ENCODE measurements around the gene DKK1.

DKK1 gene

GRCh38 chr10:52276163-52276562, 37.9 kb upstream of the DKK1 start:
- no peaks in the 10 kb centered on the region for H3K4me1 ChIP-seq (ENCODE audit: control insufficient read depth, insufficient read depth, low read length)
- CTCF ChIA-PET = no interaction called here
- TF ChIP-seq ZNF341 (tag by site-specific recombination; IDR thresholded peaks at IDR 0.05; ENCODE audit: low read depth) (no peak), REST (tag by site-specific recombination; IDR thresholded peaks at IDR 0.05) (no peak), ZBTB17 (tag by site-specific recombination; IDR thresholded peaks at IDR 0.05) (no peak), ZNF518A (tag by site-specific recombination; conservative IDR thresholded peaks at IDR 0.05; ENCODE audit: low read depth) (no peak), ZNF26 (tag by site-specific recombination; IDR thresholded peaks at IDR 0.05) (no peak), ZNF148 (tag by site-specific recombination; IDR thresholded peaks at IDR 0.05; ENCODE audit: borderline replicate concordance) (no peak), ZNF701 (tag by site-specific recombination; IDR thresholded peaks at IDR 0.05) (no peak), ZNF785 (tag by site-specific recombination; IDR thresholded peaks at IDR 0.05) (no peak), ZNF704 (tag by site-specific recombination; IDR thresholded peaks at IDR 0.05) (no peak), ZNF571 (tag by site-specific recombination; IDR thresholded peaks at IDR 0.05) (no peak), SCRT2 (tag by site-specific recombination; IDR thresholded peaks at IDR 0.05) (no peak), ZNF335 (tag by site-specific recombination; conservative IDR thresholded peaks at IDR 0.05) (no peak), ZBTB48 (tag by site-specific recombination; IDR thresholded peaks at IDR 0.05) (no peak), ZNF433 (tag by site-specific recombination; IDR thresholded peaks at IDR 0.05; ENCODE audit: low read depth) (no peak), ZFP37 (tag by site-specific recombination; IDR thresholded peaks at IDR 0.05) (no peak)

More at GRCh38 chr10:52276163-52276562, 37.9 kb upstream of the DKK1 start:
- H3K36me3 ChIP-seq (ENCODE audit: control insufficient read depth in 2 of 2, insufficient read depth in 1 of 2, low read length in 2 of 2) = no peaks in the 10 kb centered on the region
- H3K27ac ChIP-seq (ENCODE audit: extremely low read depth, low read depth, low read length) = no peak overlapping the region
- POLR2A ChIA-PET = no interaction called here
- no peak overlapping the region for H3K4me3 ChIP-seq (ENCODE audit: low read depth, low read length)
- H3K9me3 ChIP-seq (ENCODE audit: control insufficient read depth, insufficient read depth, low read depth, low read length) = no peaks in the 10 kb centered on the region
